Measurements from ENCODE around the gene PRR19. TPM values are rescaled to one million over a fixed set of nuclear protein-coding genes. Genes with fewer than 3 reads are reported as not detected.
A peak's percentile ranks its signal among the peaks of the same experiment; 100 is the strongest.

The PRR19 gene
- total and polyA plus RNA-seq, 10 of the 15 experiments (the other 5 are each of a cell fraction or from before 2014, with no cell fraction given): 0.09 to 1.7 (median 0.73) TPM; not detected in 1

- TF ChIP-seq ELK1 (IDR thresholded peaks at IDR 0.05; ENCODE audit: low read depth, low read length): no peak
- 0 out of 2 replicates have a peak, but pooled peaks have one; percentile 62 for TF ChIP-seq RELB (IDR thresholded peaks at IDR 0.05; ENCODE audit: low read depth)
- no peak for TF ChIP-seq ESRRA (IDR thresholded peaks at IDR 0.05; ENCODE audit: low read length)
- no peak for TF ChIP-seq ZNF592 (IDR thresholded peaks at IDR 0.05)
- TF ChIP-seq SPI1 (IDR thresholded peaks at IDR 0.05; ENCODE audit: borderline replicate concordance, insufficient read depth, low read depth, low read length): no peak
- TF ChIP-seq HDGF (IDR thresholded peaks at IDR 0.05): peak; percentile 82; the same call in 1 of the 2 replicates
- peak; percentile 55; the same call in 1 of the 2 replicates for TF ChIP-seq LARP7 (IDR thresholded peaks at IDR 0.05)
- no peak for TF ChIP-seq KLF5 (IDR thresholded peaks at IDR 0.05; ENCODE audit: partially characterized antibody)
- TF ChIP-seq EP300 (IDR thresholded peaks at IDR 0.05; ENCODE audit: borderline replicate concordance in 1 of 2, control insufficient read depth in 1 of 2, low read depth in 2 of 2, low read length in 2 of 2): no peak; a peak in 1 of 4 replicates
- TF ChIP-seq SUZ12 (IDR thresholded peaks at IDR 0.05; ENCODE audit: unreplicated experiment): no peak
- TF ChIP-seq CHD2 (IDR thresholded peaks at IDR 0.05; ENCODE audit: borderline replicate concordance, low read depth, low read length): peak; percentile 66; the same call in 1 of the 2 replicates
- TF ChIP-seq PAX5 (IDR thresholded peaks at IDR 0.05; ENCODE audit: borderline replicate concordance, low read depth, low read length): no peak
- 0 out of 2 replicates have a peak, but pooled peaks have one; percentile 26 for TF ChIP-seq YY1 (IDR thresholded peaks at IDR 0.05; ENCODE audit: low read depth, low read length)
- no peak for TF ChIP-seq GABPA (IDR thresholded peaks at IDR 0.05; ENCODE audit: low read depth)
- no peak for TF ChIP-seq ZZZ3 (IDR thresholded peaks at IDR 0.05; ENCODE audit: control insufficient read depth, insufficient read length, low read depth)
- TF ChIP-seq DPF2 (IDR thresholded peaks at IDR 0.05): peak; percentile 41; the same call in 1 of the 2 replicates
- no peak for TF ChIP-seq EGR1 (IDR thresholded peaks at IDR 0.05; ENCODE audit: borderline replicate concordance in 1 of 2, low read depth in 2 of 2, low read length in 2 of 2)
- TF ChIP-seq POLR2A (IDR thresholded peaks at IDR 0.05; ENCODE audit: low read depth, low read length): peak; percentile 78
- TF ChIP-seq NFIC (IDR thresholded peaks at IDR 0.05; ENCODE audit: low read depth, low read length): no peak
These were observed 31.4 kb upstream of the PRR19 start (continued) for GRCh38 chr19:42270346-42271044.

Measured in GM12878 (cell line).